Keratinocyte (primary cell): ENCODE data around the gene NT5DC2. TPM values are rescaled to one million over a fixed set of nuclear protein-coding genes. Genes with fewer than 3 reads are reported as not detected.
A peak's percentile ranks its signal among the peaks of the same experiment; 100 is the strongest.

Source experiments
- DNase-seq: peaks from one replicate; pipeline ENCODE4 v3.0.0-alpha.2; 2011; ENCODE audit warnings: low read depth, missing footprints, low spot score
- FAIRE-seq: peaks from 2 replicates; lab custom pipeline; 2011; peaks lifted over from hg19 to GRCh38; lab: Jason Lieb, UNC
- H2AFZ ChIP-seq: 2 replicates; pipeline ENCODE4 v1.6.0; 2012; ENCODE audit warnings: low read length, control low read depth, inconsistent platforms; ENCODE audit not compliant: control insufficient read depth
- H3K27ac ChIP-seq: 2 replicates; pipeline ENCODE4 v1.5.1; 2011; ENCODE audit warnings: low read length; ENCODE audit not compliant: control insufficient read depth, insufficient read depth
- H3K27me3 ChIP-seq: 3 replicates; pipeline ENCODE4 v1.6.0; 2011; ENCODE audit warnings: low read length; ENCODE audit not compliant: control insufficient read depth, insufficient read depth; ENCODE audit errors: extremely low read depth
- H3K36me3 ChIP-seq, 2 experiments: 2 replicates in 1 of 2; 3 replicates in 1 of 2; pipeline ENCODE4 v1.5.1; 2011; ENCODE audit warnings: low read length in 2 of 2, mild to moderate bottlenecking in 1 of 2; ENCODE audit not compliant: control insufficient read depth in 2 of 2, insufficient read depth in 2 of 2; ENCODE audit errors: extremely low read depth in 1 of 2
- H3K4me1 ChIP-seq: 3 replicates; pipeline ENCODE4 v1.5.1; 2011; ENCODE audit warnings: low read length; ENCODE audit not compliant: control insufficient read depth, insufficient read depth; ENCODE audit errors: extremely low read depth
- H3K4me2 ChIP-seq: 3 replicates; pipeline ENCODE4 v1.6.0; 2011; ENCODE audit warnings: low read depth, low read length; ENCODE audit not compliant: control insufficient read depth, insufficient read depth; ENCODE audit errors: extremely low read depth
- H3K4me3 ChIP-seq, 3 experiments: fragments of 200-600 bp in 1 of 3; sonication (generic) in 1 of 3; 2 replicates in 2 of 3; 3 replicates in 1 of 3; pipeline ENCODE4 v1.5.1; 2011 to 2016; ENCODE audit warnings: low read length in 3 of 3, mild to moderate bottlenecking in 3 of 3, control low read depth in 2 of 3, inconsistent platforms in 1 of 3, low read depth in 1 of 3, mixed read lengths in 1 of 3, mixed run types in 1 of 3, moderate library complexity in 1 of 3; ENCODE audit not compliant: control insufficient read depth in 2 of 3, insufficient read depth in 2 of 3; ENCODE audit errors: extremely low read depth in 1 of 3
- H3K79me2 ChIP-seq: 2 replicates; pipeline ENCODE4 v1.6.0; 2012; ENCODE audit warnings: low read length; ENCODE audit not compliant: control insufficient read depth, insufficient read depth
- H3K9ac ChIP-seq: 3 replicates; pipeline ENCODE4 v1.6.0; 2011; ENCODE audit warnings: low read length; ENCODE audit not compliant: control insufficient read depth, insufficient read depth; ENCODE audit errors: extremely low read depth
- H3K9me1 ChIP-seq: 3 replicates; pipeline ENCODE4 v1.6.0; 2011; ENCODE audit warnings: low read length; ENCODE audit not compliant: control insufficient read depth, insufficient read depth; ENCODE audit errors: extremely low read depth
- H3K9me3 ChIP-seq: 2 replicates; pipeline ENCODE4 v1.5.1; 2012; ENCODE audit warnings: low read depth, low read length; ENCODE audit not compliant: control insufficient read depth
- H4K20me1 ChIP-seq: 3 replicates; pipeline ENCODE4 v1.6.0; 2011; ENCODE audit warnings: low read length; ENCODE audit not compliant: control insufficient read depth, insufficient read depth; ENCODE audit errors: extremely low read depth
- CTCF ChIP-seq, 3 experiments: IDR thresholded peaks in 1 of 3; conservative IDR thresholded peaks in 1 of 3; optimal IDR thresholded peaks in 1 of 3; 2 replicates in 2 of 3; 3 replicates in 1 of 3; pipeline versions ENCODE3 to v1.5.1; 2011; ENCODE audit warnings: low read length in 3 of 3, mild to moderate bottlenecking in 3 of 3, moderate library complexity in 2 of 3, control low read depth in 1 of 3, inconsistent platforms in 1 of 3; ENCODE audit not compliant: insufficient read depth in 2 of 3; ENCODE audit errors: extremely low read depth in 1 of 3
- EZH2 ChIP-seq: IDR thresholded peaks from one replicate; pipeline ENCODE4 v1.6.1; 2012; ENCODE audit warnings: inconsistent platforms, mild to moderate bottlenecking, low read length, moderate library complexity
- dilution Hi-C: fragments of 300-500 bp; cut with MboI; formaldehyde crosslinking; loops from one replicate; pipeline ENCODE4 v1.7.0; 2020; ENCODE audit warnings: low sequenced_read_pairs; ENCODE audit not compliant: extremely low pct_ligation_motif_present
- polyA plus RNA-seq, 5 experiments: library from polyadenylated mRNA; depleted of rRNA in 3 of 5; stranded (reverse) in 3 of 5; stranded (forward) in 1 of 5; unstranded in 1 of 5; fragments of >200 nt; gene quantifications; 1 replicate in 1 of 5; 2 replicates in 3 of 5; 3 replicates in 1 of 5; pipeline versions ENCODE4 v1.2.1 to v1.2.3, GENCODE V29; 2011 to 2012; ENCODE audit warnings: missing spikeins in 2 of 5, low read depth in 1 of 5, low replicate concordance in 1 of 5

The NT5DC2 gene
- polyA plus RNA-seq, 1 donor (not counting 4 experiments of a cell fraction or from before 2014, with no cell fraction given), result 54.7 TPM

GRCh38 chr3:52483081-52483480 lies 50.6 kb downstream of the NT5DC2 start:
- H3K79me2 ChIP-seq, result no peaks in the 10 kb centered on the region
- no peaks in the 10 kb centered on the region for H4K20me1 ChIP-seq
- H3K9ac ChIP-seq, result no peak overlapping the region
- H3K27me3 ChIP-seq, result no peaks in the 10 kb centered on the region
- no peak overlapping the region for H3K27ac ChIP-seq
- FAIRE-seq (no peak), DNase-seq (no peak)
- peaks cover 48 to 54% of the 10 kb centered on the region in 2 experiments for H3K36me3 ChIP-seq
- peaks cover 12% of the 10 kb centered on the region for H3K4me1 ChIP-seq
- no peak overlapping the region for H2AFZ ChIP-seq
- H3K9me1 ChIP-seq, result no peaks in the 10 kb centered on the region
- dilution Hi-C loops, result no loop called here
- TF ChIP-seq CTCF (optimal IDR thresholded peaks at IDR 0.05 in 1 of 3, IDR thresholded peaks at IDR 0.05 in 1 of 3, conservative IDR thresholded peaks at IDR 0.05 in 1 of 3; ENCODE audit: extremely low read depth in 1 of 3, insufficient read depth in 2 of 3, low read length in 3 of 3), result no peak
- TF ChIP-seq EZH2, result no peak
- no peak overlapping the region for H3K4me3 ChIP-seq
- no peak overlapping the region for H3K4me2 ChIP-seq
- H3K9me3 ChIP-seq, result no peaks in the 10 kb centered on the region

- no peak overlapping the region for H2AFZ ChIP-seq
- no peaks in the 10 kb centered on the region for H4K20me1 ChIP-seq
- FAIRE-seq, result no peak
- H3K4me2 ChIP-seq, result no peak overlapping the region
- no peaks in the 10 kb centered on the region for H3K9me1 ChIP-seq
- H3K9me3 ChIP-seq, result no peaks in the 10 kb centered on the region
- TF ChIP-seq CTCF (optimal IDR thresholded peaks at IDR 0.05 in 1 of 3, IDR thresholded peaks at IDR 0.05 in 1 of 3, conservative IDR thresholded peaks at IDR 0.05 in 1 of 3; ENCODE audit: extremely low read depth in 1 of 3, insufficient read depth in 2 of 3, low read length in 3 of 3) (peak in 1 of 3 experiments; percentile 62), EZH2 (no peak)
- H3K4me1 ChIP-seq, result peaks cover 12% of the 10 kb centered on the region
- no peaks in the 10 kb centered on the region for H3K27me3 ChIP-seq
- no peaks in the 10 kb centered on the region for H3K79me2 ChIP-seq
- H3K9ac ChIP-seq, result no peak overlapping the region
- peaks cover 49 to 58% of the 10 kb centered on the region in 2 experiments for H3K36me3 ChIP-seq
- DNase-seq, result no peak
- dilution Hi-C loops, result no loop called here
- no peak overlapping the region for H3K27ac ChIP-seq
- H3K4me3 ChIP-seq, result no peak overlapping the region
Observed at GRCh38 chr3:52481819-52482521, 51.7 kb downstream of the NT5DC2 start.
